EL (cell line): ENCODE measurements around the gene BMPR1A.
A peak's percentile ranks its signal among the peaks of the same experiment; 100 is the strongest.

Experiments used
- DNase-seq: peaks from one replicate; pipeline ENCODE4 v3.0.0-alpha.2; 2016

BMPR1A gene

DNA sequence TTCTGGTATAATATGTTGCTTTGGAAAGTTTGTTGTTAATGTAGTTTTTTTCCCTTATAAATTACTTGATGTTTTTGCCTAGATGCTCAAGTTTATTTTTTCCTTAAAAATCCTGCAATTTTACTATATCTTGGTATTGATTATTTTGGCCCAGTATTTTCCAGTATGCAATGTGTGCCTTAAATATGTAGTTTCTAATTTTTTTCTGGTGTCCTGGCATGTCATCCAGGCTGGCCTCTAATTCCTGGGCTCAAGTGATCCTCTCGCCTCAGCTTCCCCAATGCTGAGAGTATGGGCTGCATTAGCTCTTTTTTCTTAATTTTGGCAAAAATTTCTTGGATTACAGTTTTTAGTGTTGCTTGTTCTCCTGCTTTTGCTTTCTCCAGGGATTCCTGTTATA lies 57.6 kb downstream of the BMPR1A start:
- no peak for DNase-seq

DNA sequence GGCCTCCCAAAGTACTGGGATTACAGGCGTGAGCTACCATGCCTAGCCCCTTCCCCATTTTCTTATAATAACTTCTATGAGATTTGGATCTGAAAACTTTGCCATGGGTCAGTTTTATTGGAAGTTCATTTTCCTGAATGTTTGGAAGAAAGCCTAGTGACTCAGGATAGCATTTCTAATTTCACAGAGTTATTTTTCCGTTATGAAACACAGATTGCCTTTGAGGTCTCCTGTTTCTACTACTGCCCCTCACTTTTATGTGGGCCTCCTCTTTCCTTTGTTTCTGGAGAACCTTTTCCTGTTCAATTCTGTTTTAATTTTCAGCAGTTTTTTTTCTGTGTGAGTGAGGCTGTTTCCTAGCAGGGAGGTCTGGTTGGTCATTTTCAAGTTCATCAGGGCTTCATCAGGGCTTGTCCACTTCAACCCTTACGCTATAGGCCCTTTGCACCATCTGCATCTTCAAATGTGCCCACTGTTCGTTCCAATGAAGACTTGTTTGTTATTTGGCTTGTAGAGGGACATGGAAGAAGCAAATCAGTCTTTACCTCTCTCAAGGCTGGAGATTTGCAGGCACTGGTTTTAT lies 58.7 kb downstream of the BMPR1A start:
- peak; percentile 29 for DNase-seq

- no peak for DNase-seq
Measured at GRCh38 chr10:86815640-86816039, 59.2 kb downstream of the BMPR1A start.

GRCh38 chr10:86817246-86817645 lies 60.8 kb downstream of the BMPR1A start:
- no peak for DNase-seq

DNA sequence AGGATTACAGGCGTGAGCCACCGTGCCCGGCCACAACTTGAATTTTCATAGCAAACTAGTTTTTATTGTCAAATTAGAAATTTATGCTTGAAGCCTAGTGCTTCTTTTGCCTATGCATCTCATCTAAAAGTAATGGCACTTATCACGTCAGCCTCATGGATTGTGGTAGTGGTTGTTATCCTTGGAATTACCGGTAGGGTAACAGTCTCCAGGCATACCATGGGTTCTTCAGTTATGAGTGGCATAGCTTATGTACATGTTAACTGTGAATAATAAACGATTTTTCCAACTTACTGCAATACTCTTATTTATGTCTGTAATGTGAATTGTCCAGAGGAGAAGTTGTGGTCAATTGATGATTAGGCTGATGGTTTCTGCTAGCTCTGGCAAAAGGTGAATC lies 63.1 kb downstream of the BMPR1A start:
- peak; percentile 22 for DNase-seq

DNA sequence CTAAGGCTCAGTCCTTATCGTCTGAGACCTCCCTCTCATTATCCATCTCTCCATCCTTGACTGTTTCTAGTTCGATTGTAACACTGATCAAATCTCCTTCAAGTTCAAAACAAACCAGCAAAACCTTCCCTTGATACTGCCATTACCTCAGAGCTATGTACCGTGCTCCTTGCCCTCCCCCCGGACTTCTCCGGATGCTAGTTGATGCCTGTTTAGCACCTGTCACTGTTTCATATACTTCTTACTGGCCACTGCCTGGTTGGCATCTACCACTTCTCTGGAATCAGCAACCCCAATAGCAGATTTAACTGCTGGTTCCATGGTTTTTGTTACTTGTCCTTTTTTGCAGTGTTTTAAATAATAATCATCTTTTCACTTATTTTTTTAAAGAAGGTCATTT lies 64.1 kb downstream of the BMPR1A start:
- no peak for DNase-seq

DNA sequence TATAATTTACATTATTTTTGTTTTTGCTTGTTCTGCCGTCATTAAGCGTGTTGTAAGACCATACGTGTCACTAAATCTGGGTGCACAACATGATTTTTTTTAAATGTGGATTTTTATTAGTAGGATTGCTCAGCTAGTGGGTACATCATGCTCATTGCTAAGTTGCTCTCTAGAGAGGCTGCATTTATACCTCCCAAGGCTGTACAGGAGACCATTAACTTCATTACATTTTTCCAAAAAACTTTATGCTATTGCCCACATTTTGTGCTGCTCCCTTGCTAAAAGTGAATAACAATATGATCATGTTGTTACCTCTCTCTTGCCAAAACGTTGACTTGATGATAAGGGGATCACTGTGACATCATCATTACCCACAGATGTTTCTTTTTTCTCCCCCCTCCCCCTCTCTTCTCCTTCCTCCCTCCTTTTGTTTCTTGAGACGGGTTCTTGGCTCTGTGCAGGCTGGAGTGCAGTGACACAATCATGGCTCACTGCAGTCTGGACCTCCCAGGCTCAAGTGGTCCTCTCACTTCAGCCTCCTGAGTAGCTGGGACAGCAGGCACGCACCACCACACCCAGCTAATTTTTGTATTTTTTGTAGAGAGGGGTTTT lies 65.1 kb downstream of the BMPR1A start:
- peak; percentile 9 for DNase-seq

DNA sequence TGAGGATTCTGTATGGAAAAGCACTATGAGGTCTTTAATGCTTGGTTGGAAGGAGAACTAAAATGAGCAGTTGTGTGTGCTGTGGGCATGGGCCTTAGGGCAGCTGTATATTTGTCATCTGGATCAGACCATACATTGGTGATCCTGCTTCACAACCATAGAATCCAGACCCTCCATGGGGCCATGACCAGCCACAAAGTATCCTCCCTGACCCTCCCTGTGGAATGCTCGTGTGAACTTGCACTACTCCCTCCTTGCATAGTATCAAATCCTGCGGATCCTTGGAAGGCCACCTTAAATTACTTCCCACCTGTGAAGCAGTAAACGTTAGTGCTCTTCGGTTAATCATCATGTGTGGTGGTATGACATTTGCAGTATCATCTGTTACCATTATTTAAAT lies 67.1 kb downstream of the BMPR1A start:
- no peak for DNase-seq

GRCh38 chr10:86824151-86824550 lies 67.7 kb downstream of the BMPR1A start:
- no peak for DNase-seq

DNA sequence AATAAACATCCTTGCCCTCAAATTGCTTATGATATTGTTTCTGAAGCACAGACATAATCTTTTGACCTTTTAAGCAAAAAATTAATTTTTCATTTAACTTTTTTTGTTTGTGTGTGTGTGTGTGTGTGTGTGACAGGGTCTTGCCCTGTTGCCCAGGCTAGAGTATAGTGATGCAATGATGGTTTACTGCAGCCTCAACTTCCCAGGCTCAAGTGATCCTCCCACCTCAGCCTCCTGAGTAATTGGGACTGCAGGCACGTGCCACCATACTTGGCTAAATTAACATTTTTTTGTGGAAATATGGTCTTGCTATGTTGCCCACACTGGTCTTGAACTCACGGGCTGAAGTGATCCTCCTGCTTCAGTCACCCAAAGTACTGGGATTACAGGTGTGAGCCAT lies 68.9 kb downstream of the BMPR1A start:
- DNase-seq, result no peak

GRCh38 chr10:86827639-86828038 lies 71.2 kb downstream of the BMPR1A start:
- DNase-seq, result no peak

- no peak for DNase-seq
Measured at GRCh38 chr10:86828145-86828544, 71.7 kb downstream of the BMPR1A start.

- no peak for DNase-seq
Measured at GRCh38 chr10:86829472-86829871, 73.1 kb downstream of the BMPR1A start.

GRCh38 chr10:86830043-86830591 lies 73.7 kb downstream of the BMPR1A start:
- DNase-seq, result no peak

GRCh38 chr10:86833969-86834368 lies 77.5 kb downstream of the BMPR1A start:
- no peak for DNase-seq

- no peak for DNase-seq
Measured at GRCh38 chr10:86836044-86836443, 79.6 kb downstream of the BMPR1A start.

DNA sequence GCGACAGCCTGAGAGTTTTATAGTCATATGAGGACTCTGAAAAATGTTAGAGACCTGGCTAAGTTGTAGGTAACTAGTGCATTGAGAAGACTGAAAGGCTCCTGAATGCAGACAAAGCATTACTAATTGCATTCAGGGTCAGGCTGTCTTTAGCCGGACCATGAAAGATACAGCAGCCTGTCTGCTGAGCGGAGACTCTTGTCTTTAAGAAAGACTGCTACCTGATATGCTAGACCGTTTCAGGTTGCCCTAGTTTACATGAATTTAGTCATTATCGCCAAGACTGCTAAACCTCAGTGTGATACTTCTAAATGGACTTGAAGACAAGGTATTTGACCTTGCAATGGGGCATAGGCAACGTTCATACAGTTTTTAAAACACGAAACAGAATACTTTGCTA lies 81.2 kb downstream of the BMPR1A start:
- DNase-seq, result no peak

GRCh38 chr10:86840498-86840897 lies 84.1 kb downstream of the BMPR1A start:
- DNase-seq, result no peak

DNA sequence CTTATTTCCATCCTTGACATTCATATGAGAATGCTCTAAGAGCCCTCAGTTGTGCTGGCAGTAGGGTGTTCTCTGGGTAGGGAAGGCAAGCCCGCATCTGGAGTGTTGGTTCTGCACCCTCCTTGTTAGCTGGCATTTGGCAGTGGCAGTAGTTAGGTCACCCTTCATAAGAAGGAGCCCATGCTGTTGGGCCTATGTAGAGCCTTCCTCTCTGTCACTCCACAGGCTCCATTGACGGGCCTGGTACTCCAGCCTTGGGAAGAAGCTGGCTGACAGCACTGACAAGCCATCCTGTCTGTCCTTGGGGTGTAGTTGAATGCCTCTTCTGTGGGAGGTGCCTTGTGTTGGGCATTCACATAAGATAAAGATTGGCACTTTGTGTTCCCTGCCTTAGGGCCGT lies 89.7 kb downstream of the BMPR1A start:
- no peak for DNase-seq

- no peak for DNase-seq
Measured at GRCh38 chr10:86848747-86849146, 92.3 kb downstream of the BMPR1A start.

- DNase-seq, result no peak
Measured at GRCh38 chr10:86849181-86849894, 92.9 kb downstream of the BMPR1A start.

DNA sequence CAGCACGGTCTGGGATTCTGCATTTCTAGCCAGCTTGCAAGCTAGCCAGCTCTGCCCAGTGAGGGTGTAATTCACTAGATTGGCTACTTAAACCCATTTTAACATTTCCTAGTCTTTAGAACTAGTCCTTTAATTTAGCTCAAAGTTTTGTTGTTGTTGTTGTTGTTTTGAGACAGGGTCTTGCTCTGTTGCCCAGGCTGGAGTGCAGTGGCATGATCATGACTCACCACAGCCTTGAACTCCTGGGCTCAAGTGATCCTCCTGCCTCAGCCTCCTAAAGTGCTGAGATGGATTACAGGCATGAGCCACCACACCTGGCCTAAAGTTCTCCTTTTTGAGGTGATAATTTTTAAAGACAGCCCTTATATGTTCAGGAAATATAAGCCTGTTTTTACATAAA lies 94.1 kb downstream of the BMPR1A start:
- DNase-seq, result no peak

DNA sequence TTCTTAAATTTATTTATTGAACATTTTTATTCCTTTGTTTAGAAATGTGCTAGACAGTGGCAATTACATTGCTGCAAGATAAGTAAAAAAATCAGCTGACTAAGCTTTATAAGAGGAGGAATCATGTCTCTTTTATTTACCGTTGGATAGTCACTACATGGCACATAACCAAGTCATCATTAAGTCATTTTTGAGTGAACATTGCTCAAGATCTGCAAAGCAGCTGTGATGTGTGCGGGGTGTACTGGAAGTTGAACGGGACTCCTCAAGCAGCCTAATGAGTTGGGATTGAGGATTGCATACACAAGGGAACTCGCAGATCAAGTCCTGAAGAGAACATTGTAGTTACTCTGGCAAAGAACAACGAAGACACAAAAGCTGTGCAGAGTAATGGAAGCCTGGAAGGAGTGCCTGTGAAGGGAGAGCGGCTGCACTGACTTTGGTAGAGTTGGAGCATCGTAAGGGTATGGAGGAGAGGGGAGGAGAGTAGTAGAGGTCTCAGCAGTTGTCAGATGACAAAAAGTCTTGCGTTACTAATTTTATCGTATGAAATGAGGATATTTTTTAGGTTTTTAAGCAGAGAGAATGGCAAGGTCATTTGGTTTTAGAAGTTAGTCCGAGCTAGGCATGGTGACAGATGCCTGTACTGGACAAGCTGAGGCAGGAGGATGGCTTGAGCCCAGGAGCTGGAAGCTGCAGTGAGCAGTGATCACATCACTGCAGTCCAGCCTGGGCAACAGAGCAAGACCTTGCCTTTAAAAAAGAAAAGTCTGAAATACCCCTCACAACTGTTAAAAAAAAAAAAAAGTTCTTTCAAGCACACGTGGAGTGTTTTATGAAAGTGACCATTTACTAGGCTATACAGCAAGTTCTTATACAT lies 95.1 kb downstream of the BMPR1A start:
- peak; percentile 42 for DNase-seq
